COLO829 (cell line): ENCODE data around the gene CCDC86.
A peak's percentile ranks its signal among the peaks of the same experiment; 100 is the strongest.

Experiments
- DNase-seq: peaks from one replicate; pipeline ENCODE4 v3.0.0; 2012; ENCODE audit warnings: low spot score

CCDC86 gene

DNA sequence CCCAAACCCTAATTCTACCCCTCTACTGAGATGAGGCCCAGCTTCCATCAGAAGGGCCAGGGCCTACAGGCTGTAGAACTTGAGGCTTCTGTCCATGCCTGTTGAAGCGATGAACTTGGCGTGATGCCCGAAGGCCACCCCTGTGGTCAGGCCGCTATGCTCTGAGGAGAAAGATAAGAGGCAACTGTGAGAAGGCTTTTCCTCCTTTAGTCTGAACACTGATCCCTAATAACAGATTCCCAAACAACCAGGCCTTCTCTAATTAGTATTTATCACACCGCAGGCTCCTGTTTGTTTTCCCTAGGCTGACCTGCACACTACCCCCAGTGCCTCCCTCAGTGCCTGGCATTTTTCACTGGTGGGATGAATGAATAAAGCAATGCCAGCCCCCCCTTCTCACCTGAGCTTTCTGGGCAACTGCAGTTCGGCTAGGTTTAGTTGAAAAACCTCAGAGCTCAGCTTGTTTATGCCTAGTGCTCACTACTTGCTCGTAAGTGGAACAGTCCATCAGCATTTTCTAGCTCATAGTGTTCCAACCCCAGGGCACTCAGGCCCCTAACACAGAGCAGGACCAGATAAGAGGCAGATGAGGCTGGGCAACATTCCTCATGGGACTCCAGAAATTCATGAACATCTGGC is 49.3 kb downstream of the CCDC86 start:
- DNase-seq = no peak

DNA sequence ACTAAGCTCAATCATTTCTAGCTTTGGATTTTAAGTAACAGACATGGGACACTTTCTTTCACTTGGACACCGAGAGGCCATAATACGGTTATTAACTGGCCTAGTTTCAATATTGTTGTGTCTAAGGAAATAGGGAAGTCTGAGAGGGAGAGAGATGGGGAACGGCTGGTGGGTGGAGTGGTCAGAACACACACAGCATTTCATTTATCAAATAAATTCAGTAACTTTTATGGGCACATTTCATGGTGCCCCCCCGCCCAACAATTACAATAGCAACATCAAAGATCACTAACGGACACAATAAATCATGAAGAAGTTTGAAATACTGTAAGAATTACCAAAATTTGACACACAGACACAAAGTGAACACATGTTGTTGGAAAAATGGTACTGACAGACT is 53.8 kb downstream of the CCDC86 start:
- DNase-seq = no peak

DNA sequence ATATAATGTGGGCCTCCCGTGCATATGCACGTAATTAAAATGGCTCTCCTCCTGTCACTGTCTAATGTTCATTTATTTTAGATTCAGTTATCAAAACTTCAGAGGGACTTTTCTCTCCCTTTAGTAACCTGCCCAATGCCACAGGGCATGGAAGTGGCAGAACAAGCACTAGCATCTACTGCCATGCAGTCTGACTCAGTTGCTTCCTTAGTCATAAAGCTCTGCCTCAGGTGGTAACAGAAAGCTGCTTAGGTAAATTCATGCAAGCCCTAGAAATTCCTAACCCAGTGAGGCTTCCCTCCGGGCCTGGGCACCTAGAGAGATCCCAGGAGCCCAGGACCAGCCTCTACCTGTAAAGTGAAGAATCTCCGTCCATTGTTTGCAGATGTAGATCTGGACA is 55.6 kb downstream of the CCDC86 start:
- no peak for DNase-seq

DNA sequence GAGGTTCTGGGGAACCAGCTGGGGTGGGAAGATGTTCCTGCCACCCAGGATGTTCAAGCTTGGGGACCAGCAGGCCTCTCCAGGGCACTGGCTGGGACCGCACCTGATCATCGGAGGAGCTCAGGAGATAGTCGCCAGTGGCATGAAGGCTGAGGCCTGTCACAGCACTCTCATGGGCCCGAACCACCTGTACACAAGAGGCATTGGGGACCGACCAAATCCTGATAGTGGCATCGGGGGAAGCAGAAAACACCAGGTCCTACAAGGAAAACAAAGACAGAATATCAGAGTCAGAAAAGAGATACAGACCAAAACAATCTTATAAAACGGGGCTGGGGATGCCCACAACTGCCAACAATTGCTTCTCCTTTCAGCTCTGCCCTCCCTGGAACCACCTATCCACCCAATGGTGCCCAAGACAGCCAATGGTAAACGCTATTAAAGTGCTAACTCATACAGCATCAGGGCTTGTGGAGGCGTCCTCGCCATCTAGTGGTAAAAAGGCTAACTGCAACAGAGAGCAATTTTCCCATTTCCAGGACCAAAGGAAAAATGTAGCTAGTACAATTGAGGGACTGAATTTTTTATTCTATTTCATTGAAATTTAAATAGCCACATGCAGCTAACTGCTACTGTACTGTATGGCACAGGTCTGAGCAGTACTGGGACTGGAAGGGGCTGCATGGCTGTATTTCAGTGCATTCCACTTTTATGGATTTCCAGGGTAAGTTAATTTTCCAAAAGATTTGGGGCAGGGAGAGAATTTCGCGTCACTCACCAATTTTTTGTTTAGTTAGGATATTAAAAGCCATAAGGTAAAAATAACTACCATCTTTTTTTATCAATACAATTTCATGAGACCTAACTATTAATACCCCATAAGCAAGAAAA is 57.4 kb downstream of the CCDC86 start:
- DNase-seq = peak; percentile 61

DNA sequence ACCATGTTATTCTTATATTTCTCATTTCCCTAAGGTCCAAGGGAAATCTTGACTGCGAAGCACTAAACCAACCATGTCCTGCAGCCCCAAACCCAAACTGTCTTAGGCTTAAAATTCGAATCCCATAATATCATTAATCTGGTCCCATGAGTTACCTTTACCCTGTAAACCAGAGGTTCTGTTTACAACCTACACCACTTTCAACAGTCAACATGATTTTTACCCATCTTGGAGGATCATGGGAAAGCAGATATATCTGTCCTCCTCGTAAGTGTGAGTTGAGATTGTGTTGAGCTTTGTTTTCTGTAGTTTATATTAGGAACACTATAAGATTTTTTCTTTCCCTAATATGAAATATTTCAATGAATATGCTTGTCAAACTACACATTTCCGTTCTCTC is 58.1 kb downstream of the CCDC86 start:
- no peak for DNase-seq
